Measurements from ENCODE around the gene PHKB.

Gene PHKB

GRCh38 chr16:47492036-47492427, 30.9 kb downstream of the PHKB start:
- TF ChIP-seq SPI1 (IDR thresholded peaks at IDR 0.05; ENCODE audit: borderline replicate concordance, low read depth) (no peak), GABPA (IDR thresholded peaks at IDR 0.05; ENCODE audit: low read depth) (no peak)
- no peaks in the 10 kb centered on the region for H3K27me3 ChIP-seq (ENCODE audit: insufficient read depth, poor library complexity, severe bottlenecking)
- DNase-seq (ENCODE audit: low read depth in 1 of 2, low spot score in 1 of 2): no peak
- H3K4me3 ChIP-seq (replicated peaks; ENCODE audit: insufficient read depth, low read length): peak overlapping the region; percentile 39
- H3K27ac ChIP-seq (replicated peaks): peak overlapping the region; percentile 96

GRCh38 chr16:47492428-47493377, 31.6 kb downstream of the PHKB start:
- Histone ChIP-seq H3K4me3 (replicated peaks; ENCODE audit: insufficient read depth, low read length) (peak overlapping the region; percentile 39), H3K27me3 (ENCODE audit: insufficient read depth, poor library complexity, severe bottlenecking) (no peaks in the 10 kb centered on the region), H3K27ac (replicated peaks) (peak overlapping the region; percentile 96)
- TF ChIP-seq SPI1 (IDR thresholded peaks at IDR 0.05; ENCODE audit: borderline replicate concordance, low read depth) (peak; percentile 90), REST (IDR thresholded peaks at IDR 0.05; ENCODE audit: insufficient replicate concordance, low read depth) (peak; percentile 56), GABPA (IDR thresholded peaks at IDR 0.05; ENCODE audit: low read depth) (no peak), CTCF (IDR thresholded peaks at IDR 0.05; ENCODE audit: insufficient read depth, low read length) (no peak), POLR2AphosphoS5 (IDR thresholded peaks at IDR 0.05; ENCODE audit: low read depth) (peak; percentile 66)
- DNase-seq (ENCODE audit: low read depth in 1 of 2, low spot score in 1 of 2): peak; percentile 86 to 94

- TF ChIP-seq CTCF (IDR thresholded peaks at IDR 0.05; ENCODE audit: insufficient read depth, low read length) (no peak), SPI1 (IDR thresholded peaks at IDR 0.05; ENCODE audit: borderline replicate concordance, low read depth) (peak; percentile 93)
- H3K27me3 ChIP-seq (ENCODE audit: insufficient read depth, poor library complexity, severe bottlenecking): no peaks in the 10 kb centered on the region
- DNase-seq (ENCODE audit: low read depth in 1 of 2, low spot score in 1 of 2): no peak
- H3K4me3 ChIP-seq (replicated peaks; ENCODE audit: insufficient read depth, low read length): no peak overlapping the region
- H3K27ac ChIP-seq (replicated peaks): peak overlapping the region; percentile 96
Measured at GRCh38 chr16:47493381-47494337, 32.5 kb downstream of the PHKB start.

GRCh38 chr16:47499080-47499699, 38.1 kb downstream of the PHKB start:
- Histone ChIP-seq H3K4me3 (replicated peaks; ENCODE audit: insufficient read depth, low read length) (no peak overlapping the region), H3K27me3 (ENCODE audit: insufficient read depth, poor library complexity, severe bottlenecking) (no peaks in the 10 kb centered on the region), H3K27ac (replicated peaks) (no peak overlapping the region)
- no peak for DNase-seq (ENCODE audit: low read depth in 1 of 2, low spot score in 1 of 2)
- TF ChIP-seq GABPA (IDR thresholded peaks at IDR 0.05; ENCODE audit: low read depth): no peak
- no peak for TF ChIP-seq REST (IDR thresholded peaks at IDR 0.05; ENCODE audit: insufficient replicate concordance, low read depth)
- no peak for TF ChIP-seq SPI1 (IDR thresholded peaks at IDR 0.05; ENCODE audit: borderline replicate concordance, low read depth)
- no peak for TF ChIP-seq POLR2AphosphoS5 (IDR thresholded peaks at IDR 0.05; ENCODE audit: low read depth)
- no peak for TF ChIP-seq CTCF (IDR thresholded peaks at IDR 0.05; ENCODE audit: insufficient read depth, low read length)
